Activated naive CD4-positive, alpha-beta T cell treated with anti-CD3 and anti-CD28 coated beads, Interleukin-2, amount 50 U/mL, for 72 hours (primary cell): ENCODE results near the gene AAK1. TPM values are rescaled to one million over a fixed set of nuclear protein-coding genes. Genes with fewer than 3 reads are reported as not detected.
A peak's percentile ranks its signal among the peaks of the same experiment; 100 is the strongest.
"Not testable (repeated sequence)": the region's sequence is repeated elsewhere in the genome, so short reads cannot be mapped to it uniquely, and the experiment has no call there.

Source experiments
- ATAC-seq, 2 donors: fragments of 150-1000 bp; cut with Tn5 transposase; 2 replicates each; pipeline ENCODE4 v1.10.0; 2021; ENCODE audit warnings: mild to moderate bottlenecking in 2 of 2, moderate library complexity in 2 of 2
- DNase-seq, 2 donors: peaks; one replicate each; pipeline ENCODE4 v3.0.0; 2021 to 2022; ENCODE audit warnings: low spot score in 2 of 2
- H3K27ac Mint-ChIP-seq, 2 donors: one replicate each; pipeline ENCODE4 v1.8.0; 2022; ENCODE audit warnings: mild to moderate bottlenecking in 2 of 2, mixed read lengths in 2 of 2
- H3K36me3 Mint-ChIP-seq, 2 donors: one replicate each; pipeline ENCODE4 v1.8.0; 2022; ENCODE audit warnings: mixed read lengths in 2 of 2
- H3K9me3 Mint-ChIP-seq, 2 donors: one replicate each; pipeline ENCODE4 v1.8.0; 2022; ENCODE audit warnings: mixed read lengths in 2 of 2
- total RNA-seq, 2 donors: library from RNA; stranded (reverse); gene quantifications; one replicate each; pipeline ENCODE4 v1.2.3, GENCODE V29; 2022

The AAK1 gene
- total RNA-seq, 2 donors from 2014 or later: 129 to 137 TPM

DNA sequence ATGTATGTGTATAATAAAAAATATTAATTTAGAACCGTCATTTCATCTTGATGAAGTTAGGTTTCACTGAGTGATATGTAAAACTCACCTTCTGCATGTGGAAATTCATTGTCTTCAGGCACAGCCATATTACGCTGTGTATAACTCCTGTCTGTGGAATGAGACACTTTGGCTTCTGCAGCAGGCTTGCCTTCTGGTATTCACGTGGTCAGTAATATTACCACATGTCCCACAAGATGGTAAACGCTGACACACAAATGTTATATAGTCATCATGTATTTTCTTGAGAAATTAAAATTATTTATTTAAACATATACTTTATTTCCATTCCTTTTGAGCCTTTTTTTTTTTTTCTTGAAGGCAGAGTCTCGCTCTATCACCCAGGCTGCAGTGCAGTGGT is 25.1 kb upstream of the AAK1 start:
- no peak for DNase-seq
- peaks cover 4 to 9% of the 10 kb centered on the region in 2 donors for H3K9me3 Mint-ChIP-seq
- no peak for ATAC-seq
- no peak overlapping the region for H3K27ac Mint-ChIP-seq
- peaks cover 4 to 6% of the 10 kb centered on the region in 2 donors for H3K36me3 Mint-ChIP-seq

DNA sequence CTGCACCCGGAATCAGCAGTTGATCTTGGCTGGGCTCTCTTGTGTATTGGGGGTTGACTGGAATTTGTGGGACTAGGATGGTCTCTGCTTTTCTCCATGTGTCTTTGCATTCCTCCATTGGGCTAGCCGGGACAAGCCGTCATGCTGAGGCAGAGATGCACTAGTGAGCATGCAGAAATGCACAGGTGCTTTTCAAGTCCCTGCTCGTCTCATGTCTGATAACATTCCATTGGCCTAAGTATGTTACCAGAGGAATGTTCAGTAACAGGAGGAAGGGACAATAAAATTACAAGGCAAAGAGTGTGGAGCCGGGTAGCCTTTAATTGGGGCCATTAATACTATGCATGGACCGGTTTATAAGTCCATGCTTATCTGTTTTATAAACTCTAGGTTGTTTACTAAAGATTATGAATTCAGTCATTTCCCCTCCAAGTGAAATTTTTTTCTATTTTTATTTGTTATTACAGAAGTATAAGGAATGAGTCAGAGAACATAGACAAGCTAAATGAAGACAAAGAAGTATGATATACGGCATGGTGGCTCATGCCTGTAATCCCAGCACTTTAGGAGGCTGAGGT is 24.4 kb upstream of the AAK1 start:
- DNase-seq: no peak
- peaks cover 8 to 14% of the 10 kb centered on the region in 2 donors for H3K9me3 Mint-ChIP-seq
- H3K36me3 Mint-ChIP-seq: peaks cover 7 to 10% of the 10 kb centered on the region in 2 donors
- no peak for ATAC-seq
- H3K27ac Mint-ChIP-seq: no peak overlapping the region

- ATAC-seq (no peak), DNase-seq (no peak)
- Mint-ChIP-seq H3K27ac (no peak overlapping the region), H3K36me3 (peaks cover 7 to 10% of the 10 kb centered on the region in 2 donors), H3K9me3 (peaks cover 8 to 9% of the 10 kb centered on the region in 2 donors)
Measured at GRCh38 chr2:69665152-69665551, 21.6 kb upstream of the AAK1 start.

DNA sequence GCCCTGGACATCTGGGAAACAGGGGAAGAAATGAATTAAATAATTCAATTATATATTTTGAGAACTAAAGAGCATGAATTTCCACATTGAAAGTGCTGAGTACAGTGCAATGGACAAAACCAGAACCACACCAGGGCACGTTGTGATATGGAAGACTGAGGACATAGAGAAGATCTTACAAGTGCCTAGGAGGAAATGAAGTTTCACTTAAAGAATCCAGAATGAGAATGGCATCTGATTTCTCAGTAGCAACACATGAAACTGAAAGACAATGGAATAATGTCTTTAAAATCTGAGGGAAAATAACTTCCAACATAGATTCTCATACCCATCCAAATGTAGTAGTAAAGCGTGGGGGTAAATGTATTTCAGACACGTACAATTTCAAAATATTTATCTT is 20.3 kb upstream of the AAK1 start:
- DNase-seq: no peak
- peaks cover 7 to 10% of the 10 kb centered on the region in 2 donors for H3K36me3 Mint-ChIP-seq
- H3K27ac Mint-ChIP-seq: no peak overlapping the region
- peaks cover 8 to 9% of the 10 kb centered on the region in 2 donors for H3K9me3 Mint-ChIP-seq
- ATAC-seq: no peak

GRCh38 chr2:69662547-69662946 is 19.0 kb upstream of the AAK1 start:
- H3K27ac Mint-ChIP-seq, DNase-seq, ATAC-seq, H3K36me3 Mint-ChIP-seq, H3K9me3 Mint-ChIP-seq: not testable (repeated sequence)

GRCh38 chr2:69660637-69661036 is 17.1 kb upstream of the AAK1 start:
- ATAC-seq (no peak), DNase-seq (no peak)

DNA sequence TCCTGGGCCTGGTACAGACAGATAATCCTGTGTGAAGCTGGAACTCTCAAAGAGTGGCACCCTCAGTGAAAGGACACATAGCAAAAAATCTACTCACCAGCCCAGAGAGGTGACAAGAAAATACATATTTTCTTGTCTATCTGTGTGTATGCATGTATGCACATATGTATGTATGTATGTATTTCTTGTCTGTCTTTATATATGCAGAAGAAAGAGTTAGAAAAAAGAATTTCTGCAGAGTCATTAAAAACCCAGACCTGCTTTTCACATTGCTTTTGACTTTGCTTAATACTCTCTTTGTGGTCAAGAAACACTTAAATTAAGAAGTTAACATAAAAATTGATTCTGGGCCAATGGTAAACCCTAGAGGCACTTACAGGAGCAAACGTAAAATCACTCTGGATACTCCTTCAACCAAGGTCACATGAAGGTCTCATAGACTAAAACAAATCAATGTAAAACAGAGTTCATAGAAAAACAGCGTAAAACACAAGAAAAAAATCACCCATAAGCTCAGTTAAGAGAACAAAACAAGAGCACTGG is 16.5 kb upstream of the AAK1 start:
- peaks cover 7 to 10% of the 10 kb centered on the region in 2 donors for H3K36me3 Mint-ChIP-seq
- H3K9me3 Mint-ChIP-seq: peaks cover 8 to 9% of the 10 kb centered on the region in 2 donors
- no peak overlapping the region for H3K27ac Mint-ChIP-seq
- no peak for DNase-seq
- no peak for ATAC-seq

More at GRCh38 chr2:69660637-69661036, 17.1 kb upstream of the AAK1 start:
- Mint-ChIP-seq H3K27ac (no peak overlapping the region), H3K9me3 (peaks cover 8 to 9% of the 10 kb centered on the region in 2 donors), H3K36me3 (peaks cover 7 to 10% of the 10 kb centered on the region in 2 donors)

DNA sequence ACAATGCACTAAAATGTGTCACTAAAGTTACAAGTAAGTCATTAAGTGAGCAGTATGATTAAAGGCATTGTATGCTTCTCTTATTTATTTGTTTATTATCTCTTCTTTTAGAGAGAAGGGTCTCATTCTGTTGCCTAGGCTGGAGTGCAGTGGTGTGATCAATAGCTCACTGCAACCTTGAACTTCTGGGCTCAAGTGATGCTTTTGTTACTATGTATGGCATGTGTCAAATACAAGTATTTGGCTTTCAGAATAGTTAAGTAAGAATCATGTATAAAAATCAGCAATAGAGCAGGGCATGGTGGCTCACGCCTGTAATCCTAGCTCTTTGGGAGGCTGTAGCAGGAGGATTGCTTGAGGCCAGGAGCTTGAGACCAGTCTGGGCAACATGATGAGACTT is 15.8 kb upstream of the AAK1 start:
- no peak for DNase-seq
- H3K36me3 Mint-ChIP-seq: peaks cover 7 to 10% of the 10 kb centered on the region in 2 donors
- no peak for ATAC-seq
- H3K27ac Mint-ChIP-seq: no peak overlapping the region
- H3K9me3 Mint-ChIP-seq: peaks cover 8 to 9% of the 10 kb centered on the region in 2 donors

- no peak for DNase-seq
- H3K27ac Mint-ChIP-seq: peak overlapping the region; percentile 69 to 93
- peaks cover 4 to 7% of the 10 kb centered on the region in 2 donors for H3K36me3 Mint-ChIP-seq
- H3K9me3 Mint-ChIP-seq: peaks cover 0 to 6% of the 10 kb centered on the region in 2 donors
- ATAC-seq: peak; percentile 15 to 77
Measured at GRCh38 chr2:69652206-69652605, 8.7 kb upstream of the AAK1 start.

DNA sequence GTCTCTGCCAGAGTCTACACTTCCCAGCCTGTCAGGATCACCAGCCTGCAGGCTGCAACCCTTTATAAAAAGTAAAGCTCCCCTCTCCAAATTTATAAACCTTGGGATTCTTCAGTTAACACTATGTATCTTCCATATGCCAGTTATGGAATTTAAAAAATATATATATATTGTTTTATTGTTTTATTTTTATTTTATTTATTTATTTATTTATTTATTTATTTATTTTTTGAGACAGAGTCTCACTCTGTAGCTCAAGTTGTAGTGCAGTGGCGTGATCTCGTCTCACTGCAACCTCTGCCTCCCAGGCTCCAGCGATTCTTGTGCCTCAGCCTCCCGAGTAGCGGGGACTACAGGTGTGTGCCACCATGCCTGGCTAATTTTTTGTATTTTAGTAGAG is 3.7 kb upstream of the AAK1 start:
- ATAC-seq, DNase-seq, H3K9me3 Mint-ChIP-seq: not testable (repeated sequence)
- Mint-ChIP-seq H3K36me3 (peaks cover 15 to 16% of the 10 kb centered on the region in 2 donors), H3K27ac (peak overlapping the region in 1 of 2 donors; percentile 98)

- ATAC-seq (no peak), DNase-seq (no peak)
- Mint-ChIP-seq H3K27ac (peak overlapping the region in 1 of 2 donors; percentile 98), H3K36me3 (peaks cover 17 to 20% of the 10 kb centered on the region in 2 donors), H3K9me3 (no peaks in the 10 kb centered on the region)
Measured at GRCh38 chr2:69646714-69647113, 3.2 kb upstream of the AAK1 start.

DNA sequence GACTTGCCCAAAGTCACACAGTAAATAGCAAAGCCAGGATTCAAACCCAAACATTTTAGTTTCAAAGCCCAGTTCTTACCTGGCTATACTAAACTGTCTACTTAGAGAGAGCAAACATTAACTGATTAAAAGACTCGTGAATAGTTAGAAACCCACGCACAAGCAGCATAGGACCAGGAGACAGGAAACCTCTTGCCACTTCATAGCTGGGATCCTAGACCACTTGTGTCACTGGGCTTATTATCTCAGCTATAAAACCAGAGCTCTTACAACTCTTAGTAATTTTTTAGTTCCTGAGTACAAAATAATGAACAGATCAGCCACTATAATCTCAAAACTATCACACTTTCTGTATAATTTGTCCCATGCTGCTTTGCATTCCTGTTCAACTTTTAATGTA is 2.4 kb upstream of the AAK1 start:
- Mint-ChIP-seq H3K36me3 (peaks cover 25 to 28% of the 10 kb centered on the region in 2 donors), H3K9me3 (no peaks in the 10 kb centered on the region), H3K27ac (peak overlapping the region in 1 of 2 donors; percentile 98)
- no peak for ATAC-seq
- no peak for DNase-seq

GRCh38 chr2:69645031-69645431 is 1.5 kb upstream of the AAK1 start:
- no peaks in the 10 kb centered on the region for H3K9me3 Mint-ChIP-seq
- DNase-seq (no peak), ATAC-seq (no peak)
- H3K27ac Mint-ChIP-seq: peak overlapping the region; percentile 75 to 98
- H3K36me3 Mint-ChIP-seq: peaks cover 34 to 37% of the 10 kb centered on the region in 2 donors

- peak; percentile 23 to 67 for ATAC-seq
- Mint-ChIP-seq H3K27ac (peak overlapping the region; percentile 75 to 98), H3K36me3 (peaks cover 38 to 39% of the 10 kb centered on the region in 2 donors)
Measured at GRCh38 chr2:69644506-69644979, 1.0 kb upstream of the AAK1 start.

GRCh38 chr2:69642709-69643601 is 584 bp downstream of the AAK1 start:
- peaks cover 46 to 50% of the 10 kb centered on the region in 2 donors for H3K36me3 Mint-ChIP-seq
- H3K9me3 Mint-ChIP-seq: no peaks in the 10 kb centered on the region
- ATAC-seq (peak; percentile 38 to 52), DNase-seq (peak; percentile 40 to 71)
- H3K27ac Mint-ChIP-seq: peak overlapping the region; percentile 97 to 98

More at GRCh38 chr2:69644506-69644979, 1.0 kb upstream of the AAK1 start:
- no peak for DNase-seq
- no peaks in the 10 kb centered on the region for H3K9me3 Mint-ChIP-seq

DNA sequence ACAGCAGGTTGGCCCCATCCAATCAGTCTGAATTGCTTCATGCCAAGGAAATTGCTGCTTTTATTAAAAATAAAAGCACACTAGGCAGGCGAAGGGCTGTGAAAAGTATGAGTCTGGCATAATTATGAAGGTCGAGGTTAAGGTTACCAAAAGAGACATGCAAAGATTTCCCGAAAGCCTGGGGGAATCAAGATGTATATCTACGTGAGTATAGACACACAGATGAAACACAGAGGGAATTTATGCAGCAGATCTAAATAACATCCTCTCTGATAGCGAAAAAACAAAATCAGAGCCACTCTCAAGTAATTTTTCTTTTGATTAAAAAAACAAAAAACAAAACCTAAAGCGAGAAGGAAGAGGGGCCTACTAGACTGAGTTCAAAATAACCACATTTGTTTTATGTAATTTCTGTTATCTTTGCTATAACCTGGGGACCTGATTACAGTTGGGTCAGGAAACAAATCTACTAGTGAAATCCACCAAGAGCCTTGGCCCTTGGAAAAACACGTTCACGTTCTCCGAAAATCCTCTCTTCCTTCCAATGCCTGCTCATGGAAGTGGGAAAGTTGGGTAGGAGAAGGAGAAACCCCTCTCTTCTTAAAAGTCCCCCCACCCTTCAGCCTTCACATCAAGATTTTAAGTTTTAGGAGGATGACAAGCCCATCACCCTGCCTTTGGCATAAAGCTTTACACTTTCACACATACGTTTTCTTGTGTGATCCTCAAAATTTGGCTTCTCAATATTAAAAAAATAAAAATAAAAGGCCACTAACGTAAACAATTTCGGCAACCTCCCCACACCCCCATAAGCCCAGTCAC is 1.4 kb downstream of the AAK1 start:
- ATAC-seq: no peak
- peak overlapping the region; percentile 97 to 98 for H3K27ac Mint-ChIP-seq
- no peak for DNase-seq
- H3K9me3 Mint-ChIP-seq: peaks cover 0 to 3% of the 10 kb centered on the region in 2 donors
- H3K36me3 Mint-ChIP-seq: peaks cover 46 to 56% of the 10 kb centered on the region in 2 donors
